ENCODE data around the gene HOXA11.
A peak's percentile ranks its signal among the peaks of the same experiment; 100 is the strongest.

The HOXA11 gene

GRCh38 chr7:27182861-27183681 lies 2.0 kb downstream of the HOXA11 start:
- H3K4me3 ChIP-seq (ENCODE audit: low read depth, low read length) = peak overlapping the region; percentile 43; the same call in 1 of the 2 replicates
- H3K9me3 ChIP-seq (ENCODE audit: control insufficient read depth, insufficient read depth, low read depth, low read length) = no peaks in the 10 kb centered on the region
- peak overlapping the region; percentile 50 for H3K9ac ChIP-seq (ENCODE audit: low read length)
- H3K27ac ChIP-seq (ENCODE audit: low read depth, low read length) = no peak overlapping the region
- peaks cover 100% of the 10 kb centered on the region for H3K27me3 ChIP-seq (ENCODE audit: control insufficient read depth, insufficient read depth, low read length)
- peaks cover 39% of the 10 kb centered on the region for H3K4me1 ChIP-seq (ENCODE audit: control insufficient read depth, insufficient read depth, low read length)
- H3K36me3 ChIP-seq (ENCODE audit: control insufficient read depth, insufficient read depth, low read length) = no peaks in the 10 kb centered on the region

GRCh38 chr7:27182285-27182841 lies 2.7 kb downstream of the HOXA11 start:
- Histone ChIP-seq H3K36me3 (ENCODE audit: control insufficient read depth, insufficient read depth, low read length) (no peaks in the 10 kb centered on the region), H3K9ac (ENCODE audit: low read length) (peak overlapping the region; percentile 50), H3K9me3 (ENCODE audit: control insufficient read depth, insufficient read depth, low read depth, low read length) (no peaks in the 10 kb centered on the region), H3K4me1 (ENCODE audit: control insufficient read depth, insufficient read depth, low read length) (peaks cover 32% of the 10 kb centered on the region), H3K4me3 (ENCODE audit: low read depth, low read length) (peak overlapping the region; percentile 43; the same call in 1 of the 2 replicates), H3K27me3 (ENCODE audit: control insufficient read depth, insufficient read depth, low read length) (peaks cover 100% of the 10 kb centered on the region), H3K27ac (ENCODE audit: low read depth, low read length) (no peak overlapping the region)

GRCh38 chr7:27181795-27182275 lies 3.2 kb downstream of the HOXA11 start:
- H3K4me3 ChIP-seq (ENCODE audit: low read depth, low read length) = no peak overlapping the region; the same call in 1 of the 2 replicates
- H3K4me1 ChIP-seq (ENCODE audit: control insufficient read depth, insufficient read depth, low read length) = peaks cover 30% of the 10 kb centered on the region
- no peak overlapping the region for H3K27ac ChIP-seq (ENCODE audit: low read depth, low read length)
- H3K9me3 ChIP-seq (ENCODE audit: control insufficient read depth, insufficient read depth, low read depth, low read length) = no peaks in the 10 kb centered on the region
- no peaks in the 10 kb centered on the region for H3K36me3 ChIP-seq (ENCODE audit: control insufficient read depth, insufficient read depth, low read length)
- H3K27me3 ChIP-seq (ENCODE audit: control insufficient read depth, insufficient read depth, low read length) = peaks cover 100% of the 10 kb centered on the region
- H3K9ac ChIP-seq (ENCODE audit: low read length) = no peak overlapping the region

GRCh38 chr7:27180431-27181420 lies 4.3 kb downstream of the HOXA11 start:
- Histone ChIP-seq H3K36me3 (ENCODE audit: control insufficient read depth, insufficient read depth, low read length) (no peaks in the 10 kb centered on the region), H3K9me3 (ENCODE audit: control insufficient read depth, insufficient read depth, low read depth, low read length) (no peaks in the 10 kb centered on the region), H3K4me1 (ENCODE audit: control insufficient read depth, insufficient read depth, low read length) (peaks cover 22% of the 10 kb centered on the region), H3K4me3 (ENCODE audit: low read depth, low read length) (no peak overlapping the region), H3K27ac (ENCODE audit: low read depth, low read length) (no peak overlapping the region), H3K27me3 (ENCODE audit: control insufficient read depth, insufficient read depth, low read length) (peaks cover 100% of the 10 kb centered on the region), H3K9ac (ENCODE audit: low read length) (peak overlapping the region; percentile 21)

GRCh38 chr7:27179503-27180430 lies 5.3 kb downstream of the HOXA11 start:
- H3K9ac ChIP-seq (ENCODE audit: low read length) = peak overlapping the region; percentile 73
- peaks cover 100% of the 10 kb centered on the region for H3K27me3 ChIP-seq (ENCODE audit: control insufficient read depth, insufficient read depth, low read length)
- H3K27ac ChIP-seq (ENCODE audit: low read depth, low read length) = no peak overlapping the region
- no peaks in the 10 kb centered on the region for H3K36me3 ChIP-seq (ENCODE audit: control insufficient read depth, insufficient read depth, low read length)
- peak overlapping the region; percentile 58 for H3K4me3 ChIP-seq (ENCODE audit: low read depth, low read length)
- no peaks in the 10 kb centered on the region for H3K9me3 ChIP-seq (ENCODE audit: control insufficient read depth, insufficient read depth, low read depth, low read length)
- H3K4me1 ChIP-seq (ENCODE audit: control insufficient read depth, insufficient read depth, low read length) = peaks cover 13% of the 10 kb centered on the region

GRCh38 chr7:27179030-27179429 lies 6.0 kb downstream of the HOXA11 start:
- Histone ChIP-seq H3K4me1 (ENCODE audit: control insufficient read depth, insufficient read depth, low read length) (peaks cover 10% of the 10 kb centered on the region; the same call in 1 of the 2 replicates), H3K27me3 (ENCODE audit: control insufficient read depth, insufficient read depth, low read length) (peaks cover 100% of the 10 kb centered on the region), H3K36me3 (ENCODE audit: control insufficient read depth, insufficient read depth, low read length) (no peaks in the 10 kb centered on the region), H3K9ac (ENCODE audit: low read length) (peak overlapping the region; percentile 73), H3K9me3 (ENCODE audit: control insufficient read depth, insufficient read depth, low read depth, low read length) (no peaks in the 10 kb centered on the region), H3K27ac (ENCODE audit: low read depth, low read length) (no peak overlapping the region), H3K4me3 (ENCODE audit: low read depth, low read length) (peak overlapping the region; percentile 58)

GRCh38 chr7:27178366-27178765 lies 6.7 kb downstream of the HOXA11 start:
- H3K9ac ChIP-seq (ENCODE audit: low read length) = peak overlapping the region; percentile 68
- peak overlapping the region; percentile 58; the same call in 1 of the 2 replicates for H3K4me3 ChIP-seq (ENCODE audit: low read depth, low read length)
- H3K27ac ChIP-seq (ENCODE audit: low read depth, low read length) = no peak overlapping the region
- H3K9me3 ChIP-seq (ENCODE audit: control insufficient read depth, insufficient read depth, low read depth, low read length) = no peaks in the 10 kb centered on the region
- peaks cover 6% of the 10 kb centered on the region; the same call in 1 of the 2 replicates for H3K4me1 ChIP-seq (ENCODE audit: control insufficient read depth, insufficient read depth, low read length)
- H3K36me3 ChIP-seq (ENCODE audit: control insufficient read depth, insufficient read depth, low read length) = no peaks in the 10 kb centered on the region
- peaks cover 100% of the 10 kb centered on the region for H3K27me3 ChIP-seq (ENCODE audit: control insufficient read depth, insufficient read depth, low read length)

GRCh38 chr7:27177795-27178320 lies 7.2 kb downstream of the HOXA11 start:
- Histone ChIP-seq H3K36me3 (ENCODE audit: control insufficient read depth, insufficient read depth, low read length) (no peaks in the 10 kb centered on the region), H3K27ac (ENCODE audit: low read depth, low read length) (no peak overlapping the region), H3K9me3 (ENCODE audit: control insufficient read depth, insufficient read depth, low read depth, low read length) (no peaks in the 10 kb centered on the region), H3K4me3 (ENCODE audit: low read depth, low read length) (peak overlapping the region; percentile 58; the same call in 1 of the 2 replicates), H3K27me3 (ENCODE audit: control insufficient read depth, insufficient read depth, low read length) (peaks cover 100% of the 10 kb centered on the region), H3K9ac (ENCODE audit: low read length) (peak overlapping the region; percentile 68), H3K4me1 (ENCODE audit: control insufficient read depth, insufficient read depth, low read length) (peaks cover 6% of the 10 kb centered on the region; the same call in 1 of the 2 replicates)

- peaks cover 9% of the 10 kb centered on the region for H3K4me1 ChIP-seq (ENCODE audit: control insufficient read depth, insufficient read depth, low read length)
- peaks cover 100% of the 10 kb centered on the region for H3K27me3 ChIP-seq (ENCODE audit: control insufficient read depth, insufficient read depth, low read length)
- H3K27ac ChIP-seq (ENCODE audit: low read depth, low read length) = no peak overlapping the region
- H3K9ac ChIP-seq (ENCODE audit: low read length) = peak overlapping the region; percentile 68
- H3K9me3 ChIP-seq (ENCODE audit: control insufficient read depth, insufficient read depth, low read depth, low read length) = no peaks in the 10 kb centered on the region
- H3K4me3 ChIP-seq (ENCODE audit: low read depth, low read length) = peak overlapping the region; percentile 14; the same call in 1 of the 2 replicates
- no peaks in the 10 kb centered on the region for H3K36me3 ChIP-seq (ENCODE audit: control insufficient read depth, insufficient read depth, low read length)
These were observed 7.9 kb downstream of the HOXA11 start for GRCh38 chr7:27176962-27177794.

Data from HUES6 (cell line).